GM08714 (cell line): ENCODE measurements around the gene EQTN.

Experiments
- H3K4me3 ChIP-seq: fragments of 200-500 bp; sonication (Bioruptor generic); 2 replicates; pipeline ENCODE4 v1.5.1; 2014; ENCODE audit warnings: mild to moderate bottlenecking, low read length, inconsistent platforms
- ZNF274 ChIP-seq: IDR thresholded peaks from 2 replicates; pipeline ENCODE4 v1.6.1; 2012; ENCODE audit warnings: mild to moderate bottlenecking, low read depth, low read length

Gene EQTN

GRCh38 chr9:27297050-27297449 is at the start of gene EQTN:
Gene EQTN (minus strand): TSS chr9:27297150. CDS start chr9:27297055, 95 bp downstream.
- H3K4me3 ChIP-seq, result no peak within 1 kb of the TSS
- TF ChIP-seq ZNF274, result no peak

DNA sequence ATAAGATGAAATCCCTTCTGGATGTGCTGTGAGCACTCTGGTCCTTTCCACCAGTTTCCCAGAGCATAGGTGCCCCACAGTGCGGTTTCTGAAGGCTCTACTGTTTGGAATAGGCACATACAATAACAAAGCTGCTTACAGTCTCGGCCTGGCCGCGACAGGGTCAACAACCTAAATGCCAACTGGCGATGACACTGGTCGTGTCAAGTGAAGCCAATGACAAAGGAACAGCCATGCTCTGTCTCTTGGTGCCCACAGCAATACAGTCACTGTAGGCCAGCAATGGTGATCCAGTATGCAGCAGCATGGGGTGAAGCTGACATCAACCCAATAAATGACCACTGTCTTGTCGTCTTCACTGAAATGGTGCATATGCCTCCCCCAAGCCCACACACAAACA is 47.8 kb upstream of the EQTN start:
- no peak overlapping the region for H3K4me3 ChIP-seq
- no peak for TF ChIP-seq ZNF274

GRCh38 chr9:27341545-27342294 is 44.8 kb upstream of the EQTN start:
- TF ChIP-seq ZNF274, result no peak
- H3K4me3 ChIP-seq, result no peak overlapping the region

DNA sequence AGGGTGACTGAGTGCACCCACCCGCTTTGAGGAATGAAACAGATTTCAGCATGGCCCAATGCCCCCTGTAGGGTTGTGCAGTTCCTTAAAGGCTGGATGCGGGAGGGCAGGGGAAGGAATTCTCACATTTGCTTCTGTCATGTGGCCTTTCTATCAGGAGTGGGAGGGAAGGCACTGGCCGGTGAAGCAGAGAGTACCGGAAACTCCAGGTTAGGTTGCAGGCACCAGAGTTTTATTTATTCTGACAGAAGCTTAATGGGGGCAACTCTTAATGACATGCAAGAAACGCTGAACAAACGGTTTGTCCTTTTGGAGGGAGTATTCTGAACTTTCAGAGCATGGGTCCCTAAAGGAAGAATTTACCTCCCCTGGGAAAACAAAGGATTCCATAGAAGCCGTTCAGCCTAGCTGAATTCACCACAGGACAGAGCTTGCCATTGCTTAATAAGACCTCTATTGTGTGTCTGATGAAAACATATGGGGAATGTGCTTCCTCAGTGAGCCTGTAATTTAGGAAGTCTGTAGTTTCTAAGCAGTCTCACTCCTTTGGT is 44.1 kb upstream of the EQTN start:
- TF ChIP-seq ZNF274, result no peak
- H3K4me3 ChIP-seq, result no peak overlapping the region

DNA sequence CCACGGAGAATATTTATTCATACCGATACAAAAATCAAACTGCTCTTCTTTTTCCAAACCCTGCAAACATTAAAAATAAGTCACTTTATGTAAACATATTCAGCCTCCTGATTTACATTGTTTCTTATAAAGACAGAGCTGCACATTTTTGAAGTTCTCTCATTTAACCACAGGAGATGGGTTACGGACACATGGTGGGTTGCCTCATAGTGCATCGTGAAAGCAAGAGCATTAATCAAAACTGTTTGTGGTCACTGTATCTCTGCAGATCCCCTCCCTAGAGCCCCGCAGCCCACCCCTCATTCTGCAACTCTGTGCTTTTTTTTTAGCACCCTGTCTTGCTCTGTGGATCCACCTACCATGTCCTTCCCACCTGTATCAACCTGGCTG is 43.3 kb upstream of the EQTN start:
- H3K4me3 ChIP-seq, result no peak overlapping the region
- no peak for TF ChIP-seq ZNF274

DNA sequence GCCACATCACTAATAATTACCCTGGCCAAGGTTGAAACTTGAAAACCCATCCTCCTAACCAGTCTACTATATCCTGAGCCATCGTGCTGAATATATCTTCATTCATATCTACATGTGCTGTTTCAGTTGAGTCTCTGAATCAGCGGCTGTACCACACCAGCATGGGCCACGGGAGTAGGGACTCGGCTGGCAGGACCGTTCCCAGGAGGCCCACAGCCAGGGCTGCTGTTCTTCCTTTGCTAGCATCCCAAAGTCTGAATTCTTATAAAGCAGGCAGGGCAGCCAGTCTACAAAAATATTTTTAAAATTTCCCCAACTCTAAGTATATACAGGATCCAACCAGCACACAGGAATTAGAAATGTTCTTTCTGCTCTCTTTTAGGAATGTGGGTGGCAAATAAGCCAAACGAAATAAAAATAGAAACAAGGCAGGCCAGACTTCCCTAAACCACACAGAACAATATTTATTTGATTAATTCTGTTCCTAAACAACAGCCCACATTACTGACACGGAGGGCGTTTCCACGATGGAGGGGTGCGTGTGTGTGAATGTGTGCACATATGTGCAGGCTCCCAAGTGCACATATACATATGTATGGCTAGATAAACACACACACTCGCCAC is 42.8 kb upstream of the EQTN start:
- no peak overlapping the region for H3K4me3 ChIP-seq
- TF ChIP-seq ZNF274, result no peak

GRCh38 chr9:27338527-27338903 is 41.6 kb upstream of the EQTN start:
- H3K4me3 ChIP-seq, result no peak overlapping the region
- no peak for TF ChIP-seq ZNF274

- no peak for TF ChIP-seq ZNF274
- H3K4me3 ChIP-seq, result no peak overlapping the region
Observed at GRCh38 chr9:27337833-27338526, 41.0 kb upstream of the EQTN start.

DNA sequence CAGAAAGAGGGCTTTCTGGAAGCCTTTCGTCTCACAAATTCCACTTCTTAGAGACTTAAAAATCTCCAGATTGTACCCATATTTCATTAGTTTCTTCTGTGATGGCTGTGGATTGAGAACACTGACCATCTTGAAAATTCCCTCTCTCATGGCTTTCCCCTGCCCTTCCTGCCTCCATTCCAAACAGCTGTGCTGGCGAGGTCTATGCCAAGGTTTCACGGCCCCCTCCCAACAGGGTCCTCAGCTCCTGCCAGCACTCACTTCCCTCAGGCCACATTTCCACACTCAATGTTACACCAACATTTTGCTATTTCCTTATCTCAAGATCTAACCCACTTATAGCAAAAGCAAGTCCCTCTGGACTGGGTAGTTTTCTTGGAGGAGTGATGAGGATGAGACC is 40.3 kb upstream of the EQTN start:
- TF ChIP-seq ZNF274, result no peak
- H3K4me3 ChIP-seq, result no peak overlapping the region

DNA sequence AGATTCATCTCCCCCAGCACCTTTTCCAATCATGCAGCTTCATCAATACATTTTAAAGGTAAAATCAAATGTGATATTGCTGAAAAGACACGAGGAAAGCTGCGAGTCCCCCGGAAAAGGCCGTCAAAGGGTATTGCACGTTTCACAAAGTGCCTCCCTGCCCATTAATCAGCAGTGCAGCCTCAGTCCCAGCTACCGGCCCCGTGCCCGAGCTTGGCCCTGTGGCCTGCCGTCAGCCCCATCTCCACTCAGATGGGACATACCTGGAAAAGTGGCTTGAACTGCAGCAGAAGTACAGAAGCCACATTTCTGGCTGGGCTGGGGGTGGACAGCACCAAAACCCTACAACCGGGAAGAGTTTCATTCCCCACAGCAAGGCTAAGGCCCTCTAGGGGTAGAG is 39.9 kb upstream of the EQTN start:
- no peak for TF ChIP-seq ZNF274
- no peak overlapping the region for H3K4me3 ChIP-seq

DNA sequence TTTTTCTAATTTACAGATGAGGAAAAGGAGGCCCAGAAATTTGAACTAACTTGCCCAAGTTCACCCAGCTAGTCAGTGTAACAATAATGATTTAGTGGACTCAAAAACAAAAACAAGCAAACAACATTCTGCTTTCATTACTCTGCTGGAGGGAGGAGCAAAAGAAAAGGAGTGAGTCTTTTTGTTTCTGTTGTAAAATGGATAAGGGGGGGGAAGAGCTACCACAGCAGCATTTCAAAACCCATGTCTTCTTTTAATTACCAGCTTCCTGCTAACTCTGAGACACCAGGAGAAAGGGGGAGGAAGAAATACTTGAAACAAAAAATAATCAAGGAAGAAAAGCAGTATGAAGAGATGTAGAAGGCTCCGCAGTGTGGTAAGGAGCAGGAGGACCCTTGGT is 39.2 kb upstream of the EQTN start:
- TF ChIP-seq ZNF274, result no peak
- no peak overlapping the region for H3K4me3 ChIP-seq

DNA sequence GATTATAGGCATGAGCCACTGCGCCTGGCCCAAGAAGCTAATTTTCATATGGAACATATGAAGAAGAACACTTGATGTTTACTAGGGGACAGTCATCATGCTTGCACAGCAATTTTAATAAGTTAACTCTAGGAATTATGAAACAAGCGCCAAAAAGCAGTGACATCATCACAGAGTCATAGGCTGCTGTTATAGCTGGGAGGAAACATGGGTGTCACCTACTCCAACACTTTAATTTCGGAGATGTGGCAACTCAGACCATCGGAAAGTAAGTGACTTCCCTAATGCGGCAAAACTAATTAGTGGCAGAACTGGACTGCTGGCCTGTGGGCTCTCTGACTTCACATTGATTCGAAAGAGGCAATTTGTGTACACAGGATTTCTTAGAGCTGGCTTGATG is 38.1 kb upstream of the EQTN start:
- no peak overlapping the region for H3K4me3 ChIP-seq
- no peak for TF ChIP-seq ZNF274

DNA sequence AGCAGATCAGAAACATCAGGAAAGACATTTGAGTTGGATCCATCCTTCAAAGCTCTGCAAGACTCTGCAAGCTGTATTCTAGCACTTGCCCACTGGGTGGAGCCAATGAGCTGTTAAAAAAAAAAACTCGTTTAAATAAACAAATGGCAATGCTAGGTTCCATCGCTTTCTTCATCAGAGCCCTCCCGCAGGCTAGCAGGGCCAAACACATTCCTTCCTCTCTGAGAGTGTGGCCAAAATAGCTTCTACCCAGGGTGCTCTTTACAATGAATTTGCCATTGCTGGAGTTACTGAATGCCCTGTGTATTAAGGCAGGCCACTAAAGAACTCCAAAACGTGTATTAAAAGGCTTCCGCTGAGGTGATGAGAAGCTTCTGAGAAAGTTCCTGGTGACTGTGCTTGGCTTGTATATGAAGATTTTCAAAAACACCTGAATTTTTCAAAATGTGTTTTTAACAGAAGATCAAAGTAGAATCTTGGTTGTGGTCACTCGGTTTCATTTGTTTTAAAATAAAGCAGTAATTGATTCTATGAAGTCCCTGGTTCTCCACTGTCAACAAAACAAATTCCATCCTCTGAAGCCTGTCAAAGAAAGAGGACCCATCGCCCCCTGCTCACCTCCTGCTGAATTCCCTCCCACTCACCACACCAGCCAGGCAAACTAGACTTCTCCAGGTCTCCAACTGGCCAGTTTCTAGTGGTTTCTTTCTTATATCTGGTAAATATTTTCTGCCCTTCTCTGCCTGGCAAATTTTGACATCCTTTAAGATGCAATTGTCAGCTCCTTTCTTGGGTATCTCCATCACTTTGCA is 36.5 kb upstream of the EQTN start:
- no peak overlapping the region for H3K4me3 ChIP-seq
- TF ChIP-seq ZNF274, result no peak

DNA sequence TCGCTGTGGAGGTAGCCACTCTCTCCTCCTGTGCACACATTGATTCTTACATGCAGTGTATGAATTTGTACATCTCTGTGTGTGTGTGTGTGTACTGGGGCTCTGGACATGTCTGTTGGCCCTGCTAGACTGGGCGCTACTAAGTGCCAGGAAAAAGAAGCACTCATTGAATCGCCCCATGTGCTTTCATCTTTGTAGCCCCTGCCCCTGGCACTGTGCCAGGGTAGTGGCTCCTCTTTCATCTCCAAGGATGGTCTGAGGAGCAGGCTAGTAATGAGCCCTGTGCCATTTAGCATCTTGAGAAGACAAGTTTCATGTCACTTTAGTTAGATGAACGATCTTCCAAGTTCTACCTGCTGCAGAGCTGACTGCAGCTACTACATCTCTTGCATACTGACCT is 34.4 kb upstream of the EQTN start:
- no peak for TF ChIP-seq ZNF274
- no peak overlapping the region for H3K4me3 ChIP-seq
